Mesenchymal stem cell (in vitro differentiated cells and primary cell): ENCODE results near the gene ADAM12.

Experiments used
- DNase-seq: peaks from one replicate; pipeline ENCODE4 v3.0.0-alpha.2; 2013
- H2AFZ ChIP-seq: one replicate; pipeline ENCODE4 v1.6.1; 2013; ENCODE audit warnings: low read depth, mild to moderate bottlenecking, control low read depth, inconsistent platforms, low read length, moderate library complexity
- H2AK5ac ChIP-seq: 2 replicates; pipeline ENCODE4 v1.6.1; 2013; ENCODE audit warnings: low read length, moderate library complexity, mild to moderate bottlenecking, inconsistent platforms; ENCODE audit not compliant: severe bottlenecking
- H2BK120ac ChIP-seq: one replicate; pipeline ENCODE4 v1.6.1; 2013; ENCODE audit warnings: low read depth, mild to moderate bottlenecking, inconsistent platforms, low read length, moderate library complexity
- H2BK12ac ChIP-seq, 2 experiments: one replicate each; pipeline ENCODE4 v1.6.1; 2013; ENCODE audit warnings: inconsistent platforms in 2 of 2, low read length in 2 of 2, mild to moderate bottlenecking in 2 of 2, moderate library complexity in 2 of 2, control low read depth in 1 of 2
- H2BK15ac ChIP-seq: one replicate; pipeline ENCODE4 v1.6.1; 2013; ENCODE audit warnings: mild to moderate bottlenecking, low read depth, inconsistent platforms; ENCODE audit not compliant: poor library complexity, severe bottlenecking
- H2BK5ac ChIP-seq: 2 replicates; pipeline ENCODE4 v1.6.1; 2013; ENCODE audit warnings: low read depth, mild to moderate bottlenecking, low read length, control low read depth, inconsistent platforms; ENCODE audit not compliant: poor library complexity, severe bottlenecking
- H3K14ac ChIP-seq, 2 experiments: one replicate each; pipeline ENCODE4 v1.6.1; 2013; ENCODE audit warnings: inconsistent platforms in 2 of 2, low read length in 2 of 2, control low read depth in 1 of 2, mild to moderate bottlenecking in 1 of 2, moderate library complexity in 1 of 2
- H3K18ac ChIP-seq, 2 experiments: one replicate each; pipeline ENCODE4 v1.6.1; 2013; ENCODE audit warnings: inconsistent platforms in 2 of 2, low read length in 2 of 2, control low read depth in 1 of 2, low read depth in 1 of 2, mild to moderate bottlenecking in 1 of 2
- H3K23ac ChIP-seq, 2 experiments: one replicate each; pipeline ENCODE4 v1.6.1; 2013; ENCODE audit warnings: inconsistent platforms in 2 of 2, low read length in 2 of 2, mild to moderate bottlenecking in 2 of 2, moderate library complexity in 2 of 2, control low read depth in 1 of 2
- H3K27ac ChIP-seq: 2 replicates; pipeline ENCODE4 v1.5.1; 2013; ENCODE audit warnings: mild to moderate bottlenecking, moderate library complexity, low read length, control low read depth, inconsistent platforms; ENCODE audit not compliant: poor library complexity, severe bottlenecking
- H3K27me3 ChIP-seq, 2 experiments: 2 replicates each; pipeline versions ENCODE4 v1.6.1 to v1.7.0; 2013; ENCODE audit warnings: low read length in 2 of 2, mild to moderate bottlenecking in 2 of 2, moderate library complexity in 2 of 2, control low read depth in 1 of 2, inconsistent platforms in 1 of 2; ENCODE audit not compliant: control insufficient read depth in 1 of 2, insufficient read depth in 1 of 2
- H3K36me3 ChIP-seq, 2 experiments: 2 replicates each; pipeline versions ENCODE4 v1.6.1 to v1.7.0; 2013; ENCODE audit warnings: low read length in 2 of 2, control low read depth in 1 of 2, inconsistent platforms in 1 of 2, low read depth in 1 of 2, mild to moderate bottlenecking in 1 of 2; ENCODE audit not compliant: insufficient read depth in 2 of 2, control insufficient read depth in 1 of 2
- H3K4ac ChIP-seq, 2 experiments: one replicate each; pipeline ENCODE4 v1.6.1; 2013; ENCODE audit warnings: inconsistent platforms in 2 of 2, low read length in 2 of 2, mild to moderate bottlenecking in 2 of 2, moderate library complexity in 2 of 2, control low read depth in 1 of 2, low read depth in 1 of 2
- H3K4me1 ChIP-seq: 2 replicates; pipeline ENCODE4 v1.6.1; 2013; ENCODE audit warnings: low read depth, low read length, control low read depth; ENCODE audit not compliant: control insufficient read depth, insufficient read depth
- H3K4me2 ChIP-seq: 2 replicates; pipeline ENCODE4 v1.6.1; 2013; ENCODE audit warnings: low read length, mild to moderate bottlenecking, inconsistent platforms; ENCODE audit not compliant: poor library complexity, severe bottlenecking
- H3K4me3 ChIP-seq, 2 experiments: 2 replicates each; pipeline versions ENCODE4 v1.5.1 to v1.7.0; 2013; ENCODE audit warnings: low read length in 2 of 2, mild to moderate bottlenecking in 2 of 2, control low read depth in 1 of 2, low read depth in 1 of 2; ENCODE audit not compliant: insufficient read depth in 1 of 2
- H3K79me1 ChIP-seq: replicated peaks from 2 replicates; pipeline ENCODE4 v1.6.1; 2013; ENCODE audit warnings: mild to moderate bottlenecking, control low read depth, low read length, inconsistent platforms; ENCODE audit not compliant: poor library complexity, severe bottlenecking
- H3K9ac ChIP-seq: 2 replicates; pipeline ENCODE4 v1.7.0; 2013; ENCODE audit warnings: mild to moderate bottlenecking, low read length, moderate library complexity
- H3K9me3 ChIP-seq: 2 replicates; pipeline ENCODE4 v1.7.0; 2013; ENCODE audit warnings: mild to moderate bottlenecking, low read length; ENCODE audit not compliant: control insufficient read depth
- H4K8ac ChIP-seq: one replicate; pipeline ENCODE4 v1.6.1; 2013; ENCODE audit warnings: inconsistent platforms, mild to moderate bottlenecking, low read length, moderate library complexity
- H4K91ac ChIP-seq: one replicate; pipeline ENCODE4 v1.6.1; 2013; ENCODE audit warnings: mild to moderate bottlenecking, low read length, inconsistent platforms
- WGBS: methylation state at CpG from one replicate; pipeline ENCODE4 v1.1.7; 2013; ENCODE audit warnings: mixed read lengths; 5-methylcytosine and 5-hydroxymethylcytosine counted together

Gene ADAM12

DNA sequence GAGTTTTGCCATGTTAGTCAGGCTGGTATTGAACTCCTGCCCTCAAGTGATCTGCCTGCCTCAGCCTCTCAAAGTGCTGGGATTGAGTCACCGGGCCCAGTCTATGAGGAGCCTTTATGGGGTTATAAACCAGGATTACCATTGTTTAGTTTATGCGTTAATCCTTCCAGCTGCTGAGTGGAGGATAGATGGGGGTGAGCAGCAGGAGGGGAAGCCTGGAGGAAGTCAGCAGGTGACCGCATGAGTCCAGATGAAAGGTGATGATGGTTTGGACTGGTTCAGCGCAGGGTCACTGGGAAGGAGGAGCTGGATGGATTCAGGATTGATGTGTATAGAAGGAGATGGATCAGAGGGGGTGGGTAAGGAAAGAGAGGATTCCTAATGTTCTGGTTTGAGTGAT lies 197.1 kb downstream of the ADAM12 start:
- H3K14ac ChIP-seq: no peak overlapping the region
- H3K23ac ChIP-seq: no peak overlapping the region
- H2BK120ac ChIP-seq: no peak overlapping the region
- peak overlapping the region; percentile 71 for H4K91ac ChIP-seq
- WGBS: 82% methylated on average over 4 of the region's 4 CpGs
- H3K4me1 ChIP-seq: peaks cover 5% of the 10 kb centered on the region
- no peak overlapping the region for H3K4ac ChIP-seq
- no peak overlapping the region for H4K8ac ChIP-seq
- no peak overlapping the region for H3K27ac ChIP-seq
- no peak overlapping the region for H2AK5ac ChIP-seq
- H3K36me3 ChIP-seq: peaks cover 2 to 27% of the 10 kb centered on the region in 2 experiments
- H3K4me2 ChIP-seq: no peak overlapping the region
- H3K18ac ChIP-seq: no peak overlapping the region
- no peak overlapping the region for H2BK5ac ChIP-seq
- H2AFZ ChIP-seq: no peak overlapping the region
- H3K9me3 ChIP-seq: no peaks in the 10 kb centered on the region
- H3K9ac ChIP-seq: no peak overlapping the region
- H2BK15ac ChIP-seq: no peak overlapping the region
- H3K27me3 ChIP-seq: no peaks in the 10 kb centered on the region
- no peak overlapping the region for H2BK12ac ChIP-seq
- DNase-seq: no peak
- peaks cover 31% of the 10 kb centered on the region for H3K79me1 ChIP-seq
- H3K4me3 ChIP-seq: no peak overlapping the region

DNA sequence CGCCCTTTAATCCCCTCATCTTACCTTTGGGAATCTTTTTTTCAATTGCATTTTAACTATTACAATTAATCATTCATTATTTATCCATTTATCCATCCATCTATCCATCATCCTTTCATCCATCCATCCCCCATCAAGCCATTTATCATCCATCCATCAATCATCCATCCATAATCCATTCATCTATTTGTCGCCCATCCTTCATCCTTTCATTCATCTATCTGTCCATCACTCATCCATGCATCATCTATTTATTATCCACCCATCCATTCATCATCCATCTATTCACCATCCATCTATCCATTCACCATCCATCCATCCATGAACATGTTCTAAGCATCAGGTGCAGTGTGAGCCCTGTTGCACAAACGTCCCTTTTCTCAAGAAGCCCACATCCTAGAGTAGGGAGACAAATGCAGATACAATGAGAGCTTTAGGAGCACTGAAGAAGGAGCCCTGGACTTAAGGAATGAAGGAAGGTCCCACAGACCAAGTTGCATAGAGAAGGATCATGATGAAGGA lies 199.5 kb downstream of the ADAM12 start:
- peaks cover 5% of the 10 kb centered on the region for H3K4me1 ChIP-seq
- H3K9ac ChIP-seq: no peak overlapping the region
- no peak overlapping the region for H2BK5ac ChIP-seq
- peaks cover 29% of the 10 kb centered on the region for H3K79me1 ChIP-seq
- H4K8ac ChIP-seq: no peak overlapping the region
- no peak overlapping the region for H2BK12ac ChIP-seq
- H3K23ac ChIP-seq: no peak overlapping the region
- H3K4ac ChIP-seq: no peak overlapping the region
- no peak overlapping the region for H2AFZ ChIP-seq
- no peak overlapping the region for H4K91ac ChIP-seq
- H3K18ac ChIP-seq: no peak overlapping the region
- DNase-seq: no peak
- H3K36me3 ChIP-seq: peaks cover 2 to 31% of the 10 kb centered on the region in 2 experiments
- no peak overlapping the region for H3K27ac ChIP-seq
- H3K14ac ChIP-seq: no peak overlapping the region
- H2BK15ac ChIP-seq: no peak overlapping the region
- no peaks in the 10 kb centered on the region for H3K9me3 ChIP-seq
- H3K4me2 ChIP-seq: no peak overlapping the region
- no peak overlapping the region for H2BK120ac ChIP-seq
- H3K4me3 ChIP-seq: no peak overlapping the region
- H2AK5ac ChIP-seq: no peak overlapping the region
- H3K27me3 ChIP-seq: no peaks in the 10 kb centered on the region
- WGBS: 97% methylated on average over 3 of the region's 3 CpGs

DNA sequence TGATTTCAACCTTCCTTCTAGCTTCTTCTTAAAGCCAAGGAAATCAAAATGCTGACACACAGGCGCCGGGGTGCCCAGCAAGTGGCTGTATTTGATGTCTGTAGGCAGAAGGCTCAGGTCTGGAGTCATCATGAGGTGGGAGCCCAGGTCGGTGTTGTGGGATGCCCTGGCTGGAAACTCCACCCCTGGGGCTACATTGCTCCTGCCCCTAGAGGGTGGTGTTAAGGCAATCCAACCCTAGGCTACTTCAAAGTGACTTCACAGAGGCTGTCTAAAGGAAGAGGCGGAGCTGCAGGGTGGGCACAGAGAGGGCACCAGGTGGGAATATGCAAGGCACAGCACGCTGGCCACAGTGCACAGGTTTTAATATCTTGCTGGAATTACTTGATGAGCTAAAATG lies 200.9 kb downstream of the ADAM12 start:
- WGBS: 82% methylated on average over 5 of the region's 5 CpGs
- no peak overlapping the region for H2BK5ac ChIP-seq
- peaks cover 2 to 35% of the 10 kb centered on the region in 2 experiments for H3K36me3 ChIP-seq
- H3K18ac ChIP-seq: peak overlapping the region in 1 of 2 experiments; percentile 1
- no peak overlapping the region for H2BK12ac ChIP-seq
- H3K27ac ChIP-seq: no peak overlapping the region
- H3K4me2 ChIP-seq: no peak overlapping the region
- H3K14ac ChIP-seq: no peak overlapping the region
- no peak overlapping the region for H3K23ac ChIP-seq
- no peak overlapping the region for H3K4me3 ChIP-seq
- no peaks in the 10 kb centered on the region for H3K27me3 ChIP-seq
- H2BK15ac ChIP-seq: no peak overlapping the region
- peaks cover 34% of the 10 kb centered on the region for H3K79me1 ChIP-seq
- H3K4ac ChIP-seq: no peak overlapping the region
- DNase-seq: no peak
- no peak overlapping the region for H4K91ac ChIP-seq
- H3K4me1 ChIP-seq: peaks cover 5% of the 10 kb centered on the region
- H3K9ac ChIP-seq: no peak overlapping the region
- H2BK120ac ChIP-seq: no peak overlapping the region
- no peak overlapping the region for H4K8ac ChIP-seq
- H3K9me3 ChIP-seq: no peaks in the 10 kb centered on the region
- no peak overlapping the region for H2AFZ ChIP-seq
- H2AK5ac ChIP-seq: no peak overlapping the region

DNA sequence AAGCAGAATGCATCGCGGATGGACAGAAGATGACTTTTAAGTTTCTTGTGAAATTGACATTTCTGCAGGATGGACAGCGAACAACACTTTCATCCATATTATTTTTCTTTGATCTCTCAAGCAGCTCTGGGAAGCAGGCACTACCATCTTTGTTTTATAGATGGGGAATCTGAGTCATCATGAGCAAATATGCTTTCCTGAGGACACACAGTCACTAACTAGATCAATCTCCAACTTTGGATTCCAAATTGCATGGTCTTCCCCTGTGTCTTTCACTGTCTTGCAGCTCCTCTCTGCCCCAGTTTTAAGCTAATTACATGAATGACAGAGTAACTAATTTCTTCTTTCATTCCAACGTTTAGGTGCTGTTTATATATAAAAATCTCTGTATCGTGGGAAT lies 201.5 kb downstream of the ADAM12 start:
- WGBS: 96% methylated on average over 3 of the region's 5 CpGs
- DNase-seq: no peak
- H3K4ac ChIP-seq: no peak overlapping the region
- no peak overlapping the region for H3K14ac ChIP-seq
- H2BK12ac ChIP-seq: no peak overlapping the region
- H3K36me3 ChIP-seq: peaks cover 5 to 33% of the 10 kb centered on the region in 2 experiments
- peaks cover 6% of the 10 kb centered on the region for H3K4me1 ChIP-seq
- no peaks in the 10 kb centered on the region for H3K27me3 ChIP-seq
- H3K4me2 ChIP-seq: no peak overlapping the region
- no peak overlapping the region for H3K27ac ChIP-seq
- H3K4me3 ChIP-seq: no peak overlapping the region
- no peak overlapping the region for H2AK5ac ChIP-seq
- no peak overlapping the region for H4K91ac ChIP-seq
- no peaks in the 10 kb centered on the region for H3K9me3 ChIP-seq
- H3K79me1 ChIP-seq: peaks cover 36% of the 10 kb centered on the region
- no peak overlapping the region for H2BK15ac ChIP-seq
- H2AFZ ChIP-seq: no peak overlapping the region
- H3K18ac ChIP-seq: no peak overlapping the region
- no peak overlapping the region for H3K9ac ChIP-seq
- no peak overlapping the region for H4K8ac ChIP-seq
- H2BK5ac ChIP-seq: no peak overlapping the region
- H2BK120ac ChIP-seq: no peak overlapping the region
- H3K23ac ChIP-seq: no peak overlapping the region
